Epidermal melanocyte (primary cell): ENCODE measurements around the gene RAB11FIP4.
A peak's percentile ranks its signal among the peaks of the same experiment; 100 is the strongest.

ENCODE experiments used
- DNase-seq: peaks from one replicate; pipeline ENCODE4 v3.0.0; 2011; ENCODE audit warnings: low spot score; ENCODE audit not compliant: insufficient read length

Gene RAB11FIP4

GRCh38 chr17:31568121-31568520 lies 176.6 kb downstream of the RAB11FIP4 start:
- no peak for DNase-seq

- DNase-seq, result no peak
Measured at GRCh38 chr17:31568539-31568938, 177.1 kb downstream of the RAB11FIP4 start.

- no peak for DNase-seq
Measured at GRCh38 chr17:31570231-31570630, 178.8 kb downstream of the RAB11FIP4 start.

GRCh38 chr17:31570951-31571892 lies 179.7 kb downstream of the RAB11FIP4 start:
- DNase-seq, result no peak

GRCh38 chr17:31572341-31572740 lies 180.9 kb downstream of the RAB11FIP4 start:
- DNase-seq, result no peak

- no peak for DNase-seq
Measured at GRCh38 chr17:31573047-31573446, 181.6 kb downstream of the RAB11FIP4 start.

- DNase-seq, result no peak
Measured at GRCh38 chr17:31573861-31574260, 182.4 kb downstream of the RAB11FIP4 start.

GRCh38 chr17:31574458-31574857 lies 183.0 kb downstream of the RAB11FIP4 start:
- no peak for DNase-seq

- no peak for DNase-seq
Measured at GRCh38 chr17:31575043-31575442, 183.6 kb downstream of the RAB11FIP4 start.

- peak; percentile 61 for DNase-seq
Measured at GRCh38 chr17:31579265-31579664, 187.8 kb downstream of the RAB11FIP4 start.

GRCh38 chr17:31580316-31580705 lies 188.8 kb downstream of the RAB11FIP4 start:
- DNase-seq, result no peak

GRCh38 chr17:31580706-31581490 lies 189.4 kb downstream of the RAB11FIP4 start:
- peak; percentile 81 for DNase-seq

GRCh38 chr17:31581491-31581890 lies 190.0 kb downstream of the RAB11FIP4 start:
- DNase-seq, result no peak

- no peak for DNase-seq
Measured at GRCh38 chr17:31582151-31582907, 190.9 kb downstream of the RAB11FIP4 start.

GRCh38 chr17:31583772-31584356 lies 192.4 kb downstream of the RAB11FIP4 start:
- no peak for DNase-seq

- DNase-seq, result no peak
Measured at GRCh38 chr17:31584438-31585279, 193.2 kb downstream of the RAB11FIP4 start.

- DNase-seq, result no peak
Measured at GRCh38 chr17:31585280-31585630, 193.8 kb downstream of the RAB11FIP4 start.

GRCh38 chr17:31586946-31587345 lies 195.5 kb downstream of the RAB11FIP4 start:
- no peak for DNase-seq

GRCh38 chr17:31587462-31587861 lies 196.0 kb downstream of the RAB11FIP4 start:
- no peak for DNase-seq
